Heart right ventricle (tissue), 16 donors: ENCODE measurements around the gene RGS6. TPM values are rescaled to one million over a fixed set of nuclear protein-coding genes. Genes with fewer than 3 reads are reported as not detected.

ENCODE experiments used
- ATAC-seq, 8 donors: fragments of 200-7000 bp; cut with Tn5 transposase; one replicate each; pipeline ENCODE4 v1.9.1; 2020; ENCODE audit warnings: mild to moderate bottlenecking in 8 of 8, moderate library complexity in 8 of 8, moderate number of reproducible peaks in 1 of 8
- DNase-seq, 2 donors: peaks; one replicate each; pipeline ENCODE4 v3.0.0-alpha.2; 2020
- H3K27ac ChIP-seq, 10 donors: fragments of 200-600 bp; sonication (generic) in 2 of 10; one replicate each; pipeline versions ENCODE4 v1.5.0 to v1.8.0; 2020 to 2022; ENCODE audit warnings: mild to moderate bottlenecking in 3 of 10
- H3K27me3 ChIP-seq, 7 donors: fragments of 200-600 bp; one replicate each; pipeline ENCODE4 v1.8.0; 2021 to 2022; ENCODE audit warnings: mild to moderate bottlenecking in 2 of 7
- H3K36me3 ChIP-seq, 9 donors: fragments of 200-600 bp; sonication (generic) in 1 of 9; one replicate each; pipeline versions ENCODE4 v1.5.0 to v1.8.0; 2020 to 2022; ENCODE audit warnings: mild to moderate bottlenecking in 2 of 9
- H3K4me1 ChIP-seq, 9 donors: fragments of 200-600 bp; sonication (generic) in 1 of 9; one replicate each; pipeline versions ENCODE4 v1.5.0 to v1.8.0; 2020 to 2022; ENCODE audit warnings: mild to moderate bottlenecking in 4 of 9
- H3K4me3 ChIP-seq, 10 donors: fragments of 200-600 bp; sonication (generic) in 2 of 10; one replicate each; pipeline versions ENCODE4 v1.5.0 to v1.8.0; 2020 to 2022; ENCODE audit warnings: mild to moderate bottlenecking in 7 of 10, moderate library complexity in 2 of 10
- H3K9me3 ChIP-seq, 11 donors: fragments of 200-600 bp in 10 of 11; sonication (generic) in 2 of 11; one replicate each; pipeline versions ENCODE4 v1.5.0 to v1.8.0; 2013 to 2022; ENCODE audit warnings: mild to moderate bottlenecking in 2 of 11, control low read depth in 1 of 11, moderate library complexity in 1 of 11
- WGBS, 2 donors: extraction: QIAGEN DNeasy Blood & Tissue Kit; methylation state at CpG; one replicate each; pipeline ENCODE4 v1.1.7; 2013; ENCODE audit warnings: inconsistent platforms in 1 of 2; 5-methylcytosine and 5-hydroxymethylcytosine counted together
- intact Hi-C, 10 donors: fragments of 100-400 bp; cut with DNase I; formaldehyde crosslinking; loops; one replicate each; pipeline versions ENCODE4 v1.11.1 to v1.14.2; 2022
- polyA plus RNA-seq, 2 donors: library from polyadenylated mRNA; stranded (reverse); fragments of 200-250 nt; gene quantifications; one replicate each; pipeline ENCODE4 v1.2.3, GENCODE V29; 2013
- total RNA-seq, 10 donors: library from RNA; stranded (reverse); fragmentation: NEBNext Ultra II Directional in 3 of 10; extraction: Animal tissue kit (Norgen Biotek cat#: 25700) in 3 of 10; gene quantifications; one replicate each; pipeline versions ENCODE4 v1.2.1 to v1.2.4, GENCODE V29; 2021 to 2023
- TF ChIP-seq, protein P1 (sequence below), 9 donors: fragments of 200-600 bp; sonication (generic) in 2 of 9; IDR thresholded peaks; one replicate each; pipeline versions ENCODE4 v1.5.0 to v1.8.0; 2021 to 2022; ENCODE audit warnings: antibody characterized with exemption in 9 of 9, mild to moderate bottlenecking in 5 of 9, moderate library complexity in 1 of 9
- donor health status: Arrhythmogenic right ventricular cardiomyopathy.
- donor health status: ischemic (EF 13 %, LVEDD 7.1; RV severe dilation, severe dysfunction).
- donor health status: healthy with polysubstance abuse.
- donor health status: DM: no; HTN: yes; CAD: no.
- donor health status: DM: no; HTN: no; CAD: no.
- donor health status: ischemic (EF 25% LVEDD 6.9; RV normal size, moderate dysfunction).
- donor health status: ischemic (EF 25% LVEDD 5.7; RV mildly dilated, moderate dysfunction).
- donor health status: healthy.
- donor health status: DM: yes; HTN: yes; CAD: no.
- donor health status: Ischemic cardiomyopathy.
- donor health status: ischemic (EF 35%, LVEDD 5.7; RV mildly dilated, moderate dysfunction).
- donor health status: nonischemic (EF 11% LVEDD 7.7; RV severe dilation, severe dysfunction).
- donor health status: DM: yes; HTN: yes; CAD: no.
- donor health status: PGD.
- donor health status: ischemic (EF 29% LVEDD 5.4; RV normal size, mild dysfunction).
- donor health status: nonischemic (EF 23%, LVEDD 6.1; RV moderate dilation, normal function).

Gene RGS6
- total and polyA plus RNA-seq, 12 donors, result 1.2 to 31.9 (median 19.0) TPM

DNA sequence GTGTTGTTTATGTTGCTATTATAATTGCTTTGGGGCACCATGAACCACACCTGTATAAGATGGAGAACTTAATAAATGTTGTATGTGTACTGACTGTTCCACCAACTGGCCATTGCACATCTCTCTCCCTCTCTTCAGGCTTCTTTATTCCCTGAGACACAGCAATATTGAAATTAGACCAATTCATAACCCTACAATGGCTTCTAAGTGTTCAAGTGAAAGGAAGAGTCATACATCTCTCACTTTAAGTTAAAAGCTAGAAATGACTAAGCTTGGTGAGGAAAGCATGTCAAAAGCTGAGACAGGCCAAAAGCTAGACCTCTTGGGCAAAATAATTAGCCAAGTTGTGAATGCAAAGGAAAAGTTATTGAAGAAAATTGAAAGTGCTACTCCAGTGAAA lies 373.3 kb downstream of the RGS6 start:
- Histone ChIP-seq H3K27ac (no peak overlapping the region), H3K36me3 (no peaks in the 10 kb centered on the region), H3K27me3 (no peaks in the 10 kb centered on the region), H3K4me1 (peaks cover 0 to 9% (median 0%) of the 10 kb centered on the region in 9 donors), H3K4me3 (no peak overlapping the region), H3K9me3 (peaks cover 0 to 17% (median 8%) of the 10 kb centered on the region in 11 donors)
- no peak for DNase-seq
- TF ChIP-seq, protein P1, sequence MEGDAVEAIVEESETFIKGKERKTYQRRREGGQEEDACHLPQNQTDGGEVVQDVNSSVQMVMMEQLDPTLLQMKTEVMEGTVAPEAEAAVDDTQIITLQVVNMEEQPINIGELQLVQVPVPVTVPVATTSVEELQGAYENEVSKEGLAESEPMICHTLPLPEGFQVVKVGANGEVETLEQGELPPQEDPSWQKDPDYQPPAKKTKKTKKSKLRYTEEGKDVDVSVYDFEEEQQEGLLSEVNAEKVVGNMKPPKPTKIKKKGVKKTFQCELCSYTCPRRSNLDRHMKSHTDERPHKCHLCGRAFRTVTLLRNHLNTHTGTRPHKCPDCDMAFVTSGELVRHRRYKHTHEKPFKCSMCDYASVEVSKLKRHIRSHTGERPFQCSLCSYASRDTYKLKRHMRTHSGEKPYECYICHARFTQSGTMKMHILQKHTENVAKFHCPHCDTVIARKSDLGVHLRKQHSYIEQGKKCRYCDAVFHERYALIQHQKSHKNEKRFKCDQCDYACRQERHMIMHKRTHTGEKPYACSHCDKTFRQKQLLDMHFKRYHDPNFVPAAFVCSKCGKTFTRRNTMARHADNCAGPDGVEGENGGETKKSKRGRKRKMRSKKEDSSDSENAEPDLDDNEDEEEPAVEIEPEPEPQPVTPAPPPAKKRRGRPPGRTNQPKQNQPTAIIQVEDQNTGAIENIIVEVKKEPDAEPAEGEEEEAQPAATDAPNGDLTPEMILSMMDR (IDR thresholded peaks at IDR 0.05), result no peak
- intact Hi-C loops, result no loop called here
- ATAC-seq, result no peak

DNA sequence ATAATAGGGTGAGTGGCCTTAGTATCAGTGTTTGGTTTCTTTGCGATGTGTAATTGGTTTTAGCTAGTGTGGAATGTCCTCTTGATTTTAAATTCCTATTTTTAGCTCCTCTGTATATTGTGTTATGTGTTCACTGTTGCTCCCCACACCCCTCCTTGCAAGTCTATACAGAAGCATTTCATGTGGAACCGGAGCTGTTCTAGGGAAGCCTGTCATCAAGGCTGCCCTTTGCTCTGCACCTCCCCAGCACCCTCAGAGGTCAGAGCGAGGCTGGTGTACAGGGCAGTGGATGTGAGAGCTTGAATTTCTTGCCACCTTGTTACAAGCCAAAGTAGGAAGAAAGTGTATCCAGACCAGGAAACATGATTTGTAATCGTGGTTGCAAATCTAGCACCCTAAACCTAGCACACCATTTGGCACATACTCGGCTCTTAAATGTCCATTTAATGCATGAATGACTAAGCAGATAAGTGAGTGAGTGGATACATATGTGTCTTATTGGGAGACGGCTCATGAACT lies 376.8 kb downstream of the RGS6 start:
- intact Hi-C loops, result no loop called here
- TF ChIP-seq, protein P1 (IDR thresholded peaks at IDR 0.05), result no peak
- H3K27ac ChIP-seq, result no peak overlapping the region
- no peak for DNase-seq
- H3K9me3 ChIP-seq, result peaks cover 0 to 18% (median 8%) of the 10 kb centered on the region in 11 donors
- H3K27me3 ChIP-seq, result no peaks in the 10 kb centered on the region
- WGBS, 2 donors, result 51 to 53% methylated on average over 6 of the region's 6 CpGs
- peaks cover 0 to 9% (median 4%) of the 10 kb centered on the region in 9 donors for H3K4me1 ChIP-seq
- H3K4me3 ChIP-seq, result no peak overlapping the region
- no peaks in the 10 kb centered on the region for H3K36me3 ChIP-seq
- peak in 1 of 8 donors; percentile 29 for ATAC-seq

DNA sequence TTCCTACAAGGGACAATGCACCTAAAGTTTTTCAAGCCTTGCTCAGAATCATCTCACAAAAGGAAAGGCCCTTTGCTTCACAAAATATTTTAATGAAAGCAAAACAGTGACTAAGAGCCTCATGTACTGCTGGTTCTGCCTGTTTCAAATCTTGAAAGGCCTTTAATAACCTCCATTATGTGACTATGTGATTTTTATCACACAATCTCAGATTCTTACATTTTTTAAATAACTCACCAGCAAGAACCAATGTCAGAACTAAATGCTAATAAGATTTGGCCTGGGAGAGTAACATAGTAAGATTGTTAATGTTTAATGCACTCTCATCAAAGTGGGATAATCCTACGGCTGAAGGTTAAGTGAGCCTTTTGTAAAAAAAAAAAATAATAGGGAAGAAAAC lies 378.9 kb downstream of the RGS6 start:
- H3K27me3 ChIP-seq, result no peaks in the 10 kb centered on the region
- WGBS, 2 donors, result 67 to 82% methylated on average over 1 of the region's 1 CpG
- TF ChIP-seq, protein P1 (IDR thresholded peaks at IDR 0.05), result no peak
- ATAC-seq (no peak), DNase-seq (no peak)
- intact Hi-C loops, result no loop called here
- H3K4me1 ChIP-seq, result peaks cover 0 to 9% (median 4%) of the 10 kb centered on the region in 9 donors
- no peaks in the 10 kb centered on the region for H3K36me3 ChIP-seq
- H3K9me3 ChIP-seq, result peaks cover 0 to 14% (median 2%) of the 10 kb centered on the region in 11 donors
- H3K4me3 ChIP-seq, result no peak overlapping the region
- H3K27ac ChIP-seq, result peak overlapping the region in 1 of 10 donors; percentile 7

DNA sequence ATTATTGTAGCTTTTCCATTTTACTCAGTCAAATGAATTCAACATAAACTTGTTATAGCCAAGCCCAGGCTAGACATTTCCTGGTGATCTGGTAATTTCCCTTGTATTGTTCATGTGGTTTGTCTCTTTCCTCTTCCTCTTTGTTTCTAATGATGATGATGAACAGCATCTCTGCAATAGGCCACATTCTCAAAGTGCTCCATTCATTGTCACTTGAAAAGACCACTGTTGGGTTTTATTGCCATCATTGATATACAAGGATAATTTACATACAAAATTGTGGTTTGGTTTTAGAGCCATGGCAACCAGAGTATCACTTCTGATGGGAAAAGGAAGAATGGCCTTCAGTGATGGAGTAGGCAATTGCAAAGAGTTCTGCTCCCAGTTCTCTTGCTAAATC lies 379.3 kb downstream of the RGS6 start:
- H3K4me1 ChIP-seq, result peaks cover 0 to 9% (median 4%) of the 10 kb centered on the region in 9 donors
- H3K4me3 ChIP-seq, result no peak overlapping the region
- TF ChIP-seq, protein P1 (IDR thresholded peaks at IDR 0.05), result no peak
- H3K36me3 ChIP-seq, result no peaks in the 10 kb centered on the region
- intact Hi-C loops, result no loop called here
- H3K9me3 ChIP-seq, result peaks cover 0 to 10% (median 0%) of the 10 kb centered on the region in 11 donors
- ATAC-seq (no peak), DNase-seq (no peak)
- no peaks in the 10 kb centered on the region for H3K27me3 ChIP-seq
- H3K27ac ChIP-seq, result peak overlapping the region in 1 of 10 donors; percentile 7
